SK-N-SH (cell line): ENCODE data around the gene GIGYF1. TPM values are rescaled to one million over a fixed set of nuclear protein-coding genes. Genes with fewer than 3 reads are reported as not detected.

Source experiments
- CTCF ChIA-PET: fragments of 300-600, 350-600 bp; formaldehyde crosslinking; extraction: SDS; loops from one replicate; lab custom pipeline; 2021; lab: Yijun Ruan, JAX
- POLR2A ChIA-PET: fragments of 350-600 bp; sonication (Branson Sonifier 250); formaldehyde crosslinking; extraction: SDS; loops from one replicate; lab custom pipeline; 2020; ENCODE audit warnings: antibody characterized with exemption, inconsistent platforms; lab: Yijun Ruan, JAX
- DNase-seq: peaks from one replicate; pipeline ENCODE4 v3.0.0; 2012
- H2AFZ ChIP-seq: fragments of 200-600 bp; sonication (generic); 2 replicates; pipeline ENCODE4 v1.8.1; 2016; ENCODE audit warnings: antibody characterized with exemption, mild to moderate bottlenecking, low read depth
- H3F3A ChIP-seq: fragments of 200-600 bp; sonication (generic); replicated peaks from 2 replicates; pipeline ENCODE3; 2016; ENCODE audit warnings: antibody characterized with exemption, mild to moderate bottlenecking; ENCODE audit not compliant: insufficient read depth
- H3K27ac ChIP-seq, 2 experiments: fragments of 200-500 bp in 1 of 2; fragments of 200-600 bp in 1 of 2; sonication (Bioruptor generic) in 1 of 2; sonication (generic), shearing (Covaris generic) in 1 of 2; 2 replicates each; pipeline versions ENCODE4 v1.5.1 to v1.6.1; 2014 to 2016; ENCODE audit warnings: low read depth in 2 of 2, inconsistent platforms in 1 of 2, low read length in 1 of 2, mild to moderate bottlenecking in 1 of 2, mixed read lengths in 1 of 2
- H3K27me3 ChIP-seq: fragments of 200-600 bp; sonication (generic), shearing (Covaris generic); 2 replicates; pipeline ENCODE4 v1.6.1; 2016; ENCODE audit warnings: mixed run types; ENCODE audit not compliant: insufficient read depth
- H3K36me3 ChIP-seq, 2 experiments: fragments of 200-500 bp in 1 of 2; fragments of 200-600 bp in 1 of 2; sonication (Bioruptor generic) in 1 of 2; sonication (generic) in 1 of 2; replicated peaks in 1 of 2; 2 replicates each; pipeline versions ENCODE3 to v1.5.1; 2014 to 2016; ENCODE audit warnings: low read length in 1 of 2, mild to moderate bottlenecking in 1 of 2; ENCODE audit not compliant: insufficient read depth in 2 of 2, control insufficient read depth in 1 of 2
- H3K4me1 ChIP-seq, 2 experiments: fragments of 200-500 bp in 1 of 2; fragments of 200-600 bp in 1 of 2; sonication (Bioruptor generic) in 1 of 2; sonication (generic), shearing (Covaris generic) in 1 of 2; 2 replicates each; pipeline versions ENCODE4 v1.5.1 to v1.6.1; 2014 to 2016; ENCODE audit warnings: low read depth in 1 of 2, low read length in 1 of 2, mixed run types in 1 of 2; ENCODE audit not compliant: insufficient read depth in 2 of 2, control insufficient read depth in 1 of 2
- H3K4me2 ChIP-seq: fragments of 200-600 bp; sonication (generic), shearing (Covaris generic); 2 replicates; pipeline ENCODE4 v1.6.1; 2017; ENCODE audit warnings: mixed run types
- H3K4me3 ChIP-seq, 2 experiments: fragments of 200-500 bp in 1 of 2; fragments of 200-600 bp in 1 of 2; sonication (Bioruptor generic) in 1 of 2; sonication (generic), shearing (Covaris generic) in 1 of 2; 2 replicates each; pipeline versions ENCODE4 v1.5.1 to v1.8.1; 2014 to 2016; ENCODE audit warnings: low read depth in 2 of 2, inconsistent platforms in 1 of 2, low read length in 1 of 2, mild to moderate bottlenecking in 1 of 2, mixed read lengths in 1 of 2, moderate library complexity in 1 of 2
- H3K79me2 ChIP-seq: fragments of 200-600 bp; sonication (generic); 2 replicates; pipeline ENCODE4 v1.8.1; 2017; ENCODE audit warnings: mild to moderate bottlenecking; ENCODE audit not compliant: insufficient read depth
- H3K9ac ChIP-seq: fragments of 200-600 bp; sonication (generic); 2 replicates; pipeline ENCODE4 v1.6.1; 2017; ENCODE audit warnings: mixed run types
- H3K9me2 ChIP-seq: fragments of 200-600 bp; sonication (generic); 2 replicates; pipeline ENCODE4 v1.6.1; 2017; ENCODE audit warnings: mixed run types
- H3K9me3 ChIP-seq: fragments of 200-600 bp; sonication (generic); 2 replicates; pipeline ENCODE4 v1.6.1; 2017; ENCODE audit warnings: mixed run types, mild to moderate bottlenecking, moderate library complexity
- H4K20me1 ChIP-seq: fragments of 200-600 bp; sonication (generic); 2 replicates; pipeline ENCODE4 v1.6.1; 2017; ENCODE audit warnings: mild to moderate bottlenecking, mixed run types; ENCODE audit not compliant: insufficient read depth
- CHD2 ChIP-seq: fragments of 150-350 bp; IDR thresholded peaks from 2 replicates; pipeline ENCODE4 v1.6.1; 2018; ENCODE audit warnings: low read length; ENCODE audit not compliant: partially characterized antibody
- ELF1 ChIP-seq: IDR thresholded peaks from 2 replicates; pipeline ENCODE4 v1.4.0; 2012
- FOXM1 ChIP-seq: IDR thresholded peaks from 2 replicates; pipeline ENCODE4 v1.4.0; 2012; ENCODE audit warnings: low read depth, mild to moderate bottlenecking
- GATA2 ChIP-seq: sonication (generic); formaldehyde crosslinking; IDR thresholded peaks from 2 replicates; pipeline ENCODE4 v1.5.0; 2020; ENCODE audit warnings: mild to moderate bottlenecking, missing genetic modification reagents
- MEF2A ChIP-seq: IDR thresholded peaks from 2 replicates; pipeline ENCODE4 v1.4.0; 2012; ENCODE audit warnings: low read depth, borderline replicate concordance
- MXI1 ChIP-seq: IDR thresholded peaks from 2 replicates; pipeline ENCODE4 v1.6.1; 2012; ENCODE audit warnings: mild to moderate bottlenecking, low read depth, low read length, improper control_type of control experiment
- RAD21 ChIP-seq: IDR thresholded peaks from 2 replicates; pipeline ENCODE4 v1.6.1; 2012; ENCODE audit warnings: mild to moderate bottlenecking, low read length
- SMC3 ChIP-seq: IDR thresholded peaks from 2 replicates; pipeline ENCODE4 v1.6.1; 2012; ENCODE audit warnings: low read depth, low read length, improper control_type of control experiment
- TCF12 ChIP-seq: IDR thresholded peaks from 2 replicates; pipeline ENCODE4 v1.4.0; 2012
- WGBS: methylation state at CpG from one replicate; pipeline ENCODE4 v1.1.6; 2017; ENCODE audit warnings: low lambda C conversion rate; 5-methylcytosine and 5-hydroxymethylcytosine counted together
- polyA plus RNA-seq, 3 experiments: library from polyadenylated mRNA; depleted of rRNA; stranded (reverse); fragments of >200 nt; gene quantifications; 2 replicates each; pipeline ENCODE4 v1.2.3, GENCODE V29; 2012
- TF ChIP-seq, protein P1 (sequence below): fragments of 200-600 bp; sonication (generic); IDR thresholded peaks from 2 replicates; pipeline ENCODE4 v1.6.1; 2017; ENCODE audit warnings: antibody characterized with exemption, mild to moderate bottlenecking, moderate library complexity

Gene GIGYF1
- polyA plus RNA-seq, 1 of the 3 experiments (the other 2 are of a cell fraction), result 19.4 TPM

DNA sequence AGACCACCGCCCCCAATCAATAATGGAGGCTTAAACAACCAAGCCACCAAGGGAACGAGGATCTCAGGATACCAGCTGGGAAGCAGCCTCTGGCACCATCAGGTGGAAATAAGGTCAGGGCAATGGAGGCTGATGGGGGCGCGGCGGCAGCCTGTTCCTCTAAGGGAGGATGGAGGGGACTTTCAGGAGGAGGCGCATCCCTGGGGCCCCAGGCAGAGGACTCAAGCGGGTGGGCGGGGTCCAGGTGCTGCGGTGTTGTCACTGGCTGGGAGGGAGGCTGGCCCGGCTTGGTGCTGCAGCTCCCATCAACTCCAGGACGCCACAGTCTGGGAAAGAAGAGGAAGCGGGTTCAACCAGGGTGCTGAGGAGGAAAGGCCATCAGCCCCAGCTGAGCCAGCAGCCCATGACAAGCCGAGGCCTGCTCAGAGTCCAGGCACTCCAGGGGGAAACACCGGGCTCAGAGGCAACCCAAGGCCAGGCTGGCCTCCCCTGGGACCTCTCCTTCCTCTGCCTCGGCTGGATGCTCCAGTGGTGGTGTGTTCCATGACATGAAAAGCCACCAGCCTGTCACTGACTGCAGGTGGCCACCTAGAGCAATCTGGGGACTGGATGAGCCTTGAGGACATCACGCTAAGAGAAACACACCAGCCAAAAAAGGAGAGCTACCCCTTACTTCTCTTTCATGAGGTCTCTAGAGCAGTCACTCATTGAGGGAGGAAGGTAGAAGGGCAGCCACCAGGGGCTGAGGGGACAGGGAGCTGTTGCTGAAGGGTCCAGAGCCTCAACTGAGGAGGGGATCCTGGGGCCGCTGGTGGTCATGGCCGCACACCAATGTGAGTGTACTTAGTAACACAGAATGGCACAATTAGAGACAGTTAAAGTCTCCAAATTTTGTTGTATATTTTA lies 4.6 kb downstream of the GIGYF1 start (continued):
- TF ChIP-seq, protein P1, sequence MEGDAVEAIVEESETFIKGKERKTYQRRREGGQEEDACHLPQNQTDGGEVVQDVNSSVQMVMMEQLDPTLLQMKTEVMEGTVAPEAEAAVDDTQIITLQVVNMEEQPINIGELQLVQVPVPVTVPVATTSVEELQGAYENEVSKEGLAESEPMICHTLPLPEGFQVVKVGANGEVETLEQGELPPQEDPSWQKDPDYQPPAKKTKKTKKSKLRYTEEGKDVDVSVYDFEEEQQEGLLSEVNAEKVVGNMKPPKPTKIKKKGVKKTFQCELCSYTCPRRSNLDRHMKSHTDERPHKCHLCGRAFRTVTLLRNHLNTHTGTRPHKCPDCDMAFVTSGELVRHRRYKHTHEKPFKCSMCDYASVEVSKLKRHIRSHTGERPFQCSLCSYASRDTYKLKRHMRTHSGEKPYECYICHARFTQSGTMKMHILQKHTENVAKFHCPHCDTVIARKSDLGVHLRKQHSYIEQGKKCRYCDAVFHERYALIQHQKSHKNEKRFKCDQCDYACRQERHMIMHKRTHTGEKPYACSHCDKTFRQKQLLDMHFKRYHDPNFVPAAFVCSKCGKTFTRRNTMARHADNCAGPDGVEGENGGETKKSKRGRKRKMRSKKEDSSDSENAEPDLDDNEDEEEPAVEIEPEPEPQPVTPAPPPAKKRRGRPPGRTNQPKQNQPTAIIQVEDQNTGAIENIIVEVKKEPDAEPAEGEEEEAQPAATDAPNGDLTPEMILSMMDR, result no peak
- TF ChIP-seq MXI1, result no peak
- no peak for TF ChIP-seq ELF1
- TF ChIP-seq TCF12, result no peak

- no peak overlapping the region for H3K4me3 ChIP-seq
- WGBS, result 93% methylated on average over 16 of the region's 16 CpGs
- H3K4me2 ChIP-seq, result no peak overlapping the region
- peaks cover 53% of the 10 kb centered on the region for H3K79me2 ChIP-seq
- DNase-seq, result no peak
- peaks cover 13 to 61% of the 10 kb centered on the region in 2 experiments for H3K36me3 ChIP-seq
- H3K27me3 ChIP-seq, result no peaks in the 10 kb centered on the region
- TF ChIP-seq MEF2A, result no peak
- no peak for TF ChIP-seq RAD21
- no peak for TF ChIP-seq CHD2
- no peak for TF ChIP-seq GATA2
- H3K9me2 ChIP-seq, result no peaks in the 10 kb centered on the region
- H3F3A ChIP-seq, result peaks cover 13% of the 10 kb centered on the region
- H4K20me1 ChIP-seq, result peaks cover 54% of the 10 kb centered on the region
- no peak overlapping the region for H2AFZ ChIP-seq
- CTCF ChIA-PET, result interaction anchor here (0.8 to 11.0 kb wide), 8 partner anchors 9 to 164 kb away, joined by 3 to 227 read pairs (median 104); partner anchors contain the start of genes MOSPD3, POP7 and SLC12A9
- H3K9me3 ChIP-seq, result no peaks in the 10 kb centered on the region
- no peak overlapping the region; a peak in 1 of 4 replicates for H3K27ac ChIP-seq
- H3K9ac ChIP-seq, result no peak overlapping the region
- POLR2A ChIA-PET, result no interaction called here
- peaks cover 18 to 23% of the 10 kb centered on the region in 2 experiments for H3K4me1 ChIP-seq
Measured at GRCh38 chr7:100688326-100688860, 5.7 kb downstream of the GIGYF1 start.

GRCh38 chr7:100687751-100688300 lies 6.2 kb downstream of the GIGYF1 start:
- DNase-seq, result no peak
- peaks cover 13 to 66% of the 10 kb centered on the region in 2 experiments for H3K36me3 ChIP-seq
- no peaks in the 10 kb centered on the region for H3K9me2 ChIP-seq
- H3K4me3 ChIP-seq, result no peak overlapping the region
- ChIA-PET CTCF (interaction anchor here (8.3 to 11.0 kb wide), 3 partner anchors 16 to 125 kb away, joined by 108 to 147 read pairs (median 119); partner anchors contain the start of genes MOSPD3 and POP7), POLR2A (no interaction called here)
- peaks cover 47% of the 10 kb centered on the region for H3K79me2 ChIP-seq
- H3K4me1 ChIP-seq, result peaks cover 17 to 21% of the 10 kb centered on the region in 2 experiments
- 82% methylated on average over 22 of the region's 25 CpGs for WGBS
- H3K4me2 ChIP-seq, result no peak overlapping the region
- H3F3A ChIP-seq, result peaks cover 14% of the 10 kb centered on the region
- no peak overlapping the region for H2AFZ ChIP-seq
- H3K27me3 ChIP-seq, result no peaks in the 10 kb centered on the region
- H4K20me1 ChIP-seq, result peaks cover 53% of the 10 kb centered on the region
- no peak overlapping the region for H3K27ac ChIP-seq
- H3K9ac ChIP-seq, result no peak overlapping the region
- H3K9me3 ChIP-seq, result no peaks in the 10 kb centered on the region
- TF ChIP-seq SMC3 (no peak), FOXM1 (no peak)
